Body of pancreas (tissue), 4 donors: Measurements from ENCODE around the gene ZNF180.

Source experiments
- POLR2A ChIP-seq, 3 donors: fragments of 450-650 bp; IDR thresholded peaks; one replicate each; pipeline ENCODE4 v1.6.1; 2016; ENCODE audit warnings: antibody characterized with exemption in 3 of 3, mild to moderate bottlenecking in 2 of 3
- TF ChIP-seq, protein P1 (sequence below), 7 experiments: fragments of 450-650 bp in 4 of 7; fragments of 200-600 bp in 3 of 7; sonication (generic) in 3 of 7; IDR thresholded peaks; one replicate each; pipeline ENCODE4 v1.5.1; 2016 to 2019; ENCODE audit warnings: antibody characterized with exemption in 7 of 7

DNA sequence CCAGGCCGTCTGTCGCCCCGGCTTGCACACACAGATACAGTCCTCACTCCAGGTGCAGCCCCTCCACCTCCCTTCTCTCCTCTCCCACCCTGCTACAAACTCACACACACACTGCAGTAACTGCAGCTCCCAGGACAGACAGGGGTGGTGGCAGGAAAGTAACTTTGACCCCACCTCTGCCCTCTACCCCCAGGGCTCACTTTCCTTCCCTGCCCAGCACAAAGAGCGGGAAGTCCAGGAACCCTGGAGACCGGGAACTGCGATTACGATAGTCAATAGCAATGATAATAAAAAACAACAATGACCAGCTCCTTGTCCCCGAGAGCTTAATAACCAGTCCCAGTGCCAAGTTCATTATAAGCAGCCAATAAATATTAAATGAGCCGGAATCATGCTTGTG, 29.2 kb upstream of the ZNF180 start, which contains the start of gene CEACAM20:
- TF ChIP-seq, protein P1, sequence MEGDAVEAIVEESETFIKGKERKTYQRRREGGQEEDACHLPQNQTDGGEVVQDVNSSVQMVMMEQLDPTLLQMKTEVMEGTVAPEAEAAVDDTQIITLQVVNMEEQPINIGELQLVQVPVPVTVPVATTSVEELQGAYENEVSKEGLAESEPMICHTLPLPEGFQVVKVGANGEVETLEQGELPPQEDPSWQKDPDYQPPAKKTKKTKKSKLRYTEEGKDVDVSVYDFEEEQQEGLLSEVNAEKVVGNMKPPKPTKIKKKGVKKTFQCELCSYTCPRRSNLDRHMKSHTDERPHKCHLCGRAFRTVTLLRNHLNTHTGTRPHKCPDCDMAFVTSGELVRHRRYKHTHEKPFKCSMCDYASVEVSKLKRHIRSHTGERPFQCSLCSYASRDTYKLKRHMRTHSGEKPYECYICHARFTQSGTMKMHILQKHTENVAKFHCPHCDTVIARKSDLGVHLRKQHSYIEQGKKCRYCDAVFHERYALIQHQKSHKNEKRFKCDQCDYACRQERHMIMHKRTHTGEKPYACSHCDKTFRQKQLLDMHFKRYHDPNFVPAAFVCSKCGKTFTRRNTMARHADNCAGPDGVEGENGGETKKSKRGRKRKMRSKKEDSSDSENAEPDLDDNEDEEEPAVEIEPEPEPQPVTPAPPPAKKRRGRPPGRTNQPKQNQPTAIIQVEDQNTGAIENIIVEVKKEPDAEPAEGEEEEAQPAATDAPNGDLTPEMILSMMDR (IDR thresholded peaks at IDR 0.05): no peak
- TF ChIP-seq POLR2A (IDR thresholded peaks at IDR 0.05): no peak
